K562 (cell line): Measurements from ENCODE around the gene FIBP. TPM values are rescaled to one million over a fixed set of nuclear protein-coding genes. Genes with fewer than 3 reads are reported as not detected.

Experiments used
- HMG20B ChIP-seq: fragments of 250-450 bp; sonication (Bioruptor Pico); IDR thresholded peaks from 2 replicates; pipeline ENCODE4 v1.5.0; 2021; ENCODE audit warnings: mild to moderate bottlenecking
- MAZ ChIP-seq, 2 experiments: fragments of 450-650 bp in 1 of 2; sonication (generic) in 1 of 2; formaldehyde crosslinking; IDR thresholded peaks in 1 of 2; conservative IDR thresholded peaks in 1 of 2; 2 replicates each; pipeline versions ENCODE4 v1.4.0 to v1.5.0; 2020; ENCODE audit warnings: mild to moderate bottlenecking in 1 of 2, missing genetic modification reagents in 1 of 2
- MYBL2 ChIP-seq, 2 experiments: fragments of 450-650 bp in 1 of 2; sonication (generic) in 1 of 2; formaldehyde crosslinking in 1 of 2; IDR thresholded peaks; 2 replicates each; pipeline versions ENCODE4 v1.6.1 to v1.8.1; 2017 to 2022; ENCODE audit warnings: borderline replicate concordance in 1 of 2, inconsistent platforms in 1 of 2, low read depth in 1 of 2, mild to moderate bottlenecking in 1 of 2, missing genetic modification reagents in 1 of 2, moderate library complexity in 1 of 2
- PHF20 ChIP-seq: fragments of 450-650 bp; IDR thresholded peaks from 2 replicates; pipeline ENCODE4 v1.6.1; 2018; ENCODE audit not compliant: partially characterized antibody
- RNF2 ChIP-seq: sonication (generic); IDR thresholded peaks from 2 replicates; pipeline ENCODE4 v1.6.1; 2016
- RUNX1 ChIP-seq: sonication (generic); IDR thresholded peaks from 2 replicates; pipeline ENCODE4 v1.6.1; 2016; ENCODE audit warnings: antibody characterized with exemption, low read depth
- SP1 ChIP-seq: sonication (generic); formaldehyde crosslinking; IDR thresholded peaks from 2 replicates; pipeline ENCODE4 v1.8.1; 2022; ENCODE audit warnings: mild to moderate bottlenecking, missing genetic modification reagents
- SRF ChIP-seq, 2 experiments: fragments of 250-450, 450-650 bp in 1 of 2; sonication (Bioruptor Pico) in 1 of 2; sonication (generic) in 1 of 2; formaldehyde crosslinking; IDR thresholded peaks; 2 replicates each; pipeline versions ENCODE4 v1.5.0 to v1.5.1; 2020 to 2022; ENCODE audit warnings: mild to moderate bottlenecking in 1 of 2, missing genetic modification reagents in 1 of 2
- XRCC4 ChIP-seq: IDR thresholded peaks from one replicate; pipeline ENCODE4 v1.6.1; 2011; ENCODE audit not compliant: insufficient read depth, insufficient read length; ENCODE audit errors: extremely low read depth
- ZFP1 ChIP-seq: fragments of 450-650 bp; formaldehyde crosslinking; IDR thresholded peaks from 2 replicates; pipeline ENCODE4 v1.4.0; 2020; ENCODE audit warnings: mild to moderate bottlenecking, mixed read lengths
- ZNF134 ChIP-seq: fragments of 250-450 bp; sonication (Bioruptor Pico); conservative IDR thresholded peaks from 2 replicates; pipeline ENCODE4 v1.4.0; 2020
- ZNF143 ChIP-seq: sonication (generic); formaldehyde crosslinking; IDR thresholded peaks from 2 replicates; pipeline ENCODE4 v1.9.0; 2022; ENCODE audit warnings: mild to moderate bottlenecking, missing genetic modification reagents
- ZNF561 ChIP-seq: fragments of 450-650 bp; formaldehyde crosslinking; conservative IDR thresholded peaks from 2 replicates; pipeline ENCODE4 v1.4.0; 2020; ENCODE audit warnings: mild to moderate bottlenecking, moderate library complexity
- polyA plus RNA-seq, 8 experiments: library from polyadenylated mRNA; depleted of rRNA in 4 of 8; stranded (reverse) in 5 of 8; unstranded in 3 of 8; fragments of >200 nt; fragmentation: Nextera tagmentation in 2 of 8; fragmentation: Illumina TruSeq in 1 of 8; extraction: Ambion mirVana in 2 of 8; extraction: Trizol in 1 of 8; gene quantifications; 2 replicates each; pipeline versions ENCODE4 v1.2.1 to v1.2.3, GENCODE V29; 2011 to 2014; ENCODE audit warnings: inconsistent platforms in 1 of 8, missing spikeins in 1 of 8
- total RNA-seq, 7 experiments: library from RNA; depleted of rRNA in 6 of 7; stranded (reverse); fragments of >200 nt in 6 of 7; fragmentation: Illumina TruSeq in 2 of 7; extraction: Trizol in 2 of 7; gene quantifications; 2 replicates each; pipeline versions ENCODE4 v1.2.1 to v1.2.3, GENCODE V29; 2011 to 2021; ENCODE audit warnings: low replicate concordance in 1 of 7
- TF ChIP-seq, protein P1 (sequence below): sonication (generic); formaldehyde crosslinking; IDR thresholded peaks from 2 replicates; pipeline ENCODE4 v1.8.0; 2022; ENCODE audit warnings: mild to moderate bottlenecking, missing genetic modification reagents
- TF ChIP-seq, protein P2 (sequence below): fragments of 450-650 bp; IDR thresholded peaks from 2 replicates; pipeline ENCODE4 v1.6.1; 2016; ENCODE audit warnings: low read depth, mild to moderate bottlenecking, moderate library complexity
- TF ChIP-seq, protein P3 (sequence below): fragments of 250-450 bp; sonication (Bioruptor Pico); IDR thresholded peaks from 2 replicates; pipeline ENCODE4 v1.4.0; 2020; ENCODE audit warnings: mild to moderate bottlenecking, moderate library complexity
- TF ChIP-seq, protein P4 (sequence below): fragments of 450-650 bp; formaldehyde crosslinking; IDR thresholded peaks from 2 replicates; pipeline ENCODE4 v1.4.0; 2020; ENCODE audit warnings: mild to moderate bottlenecking, moderate library complexity

The FIBP gene
- total and polyA plus RNA-seq, 9 of the 15 experiments (the other 6 are each of a cell fraction or from before 2014, with no cell fraction given) = 41.2 to 79.2 (median 48.6) TPM

DNA sequence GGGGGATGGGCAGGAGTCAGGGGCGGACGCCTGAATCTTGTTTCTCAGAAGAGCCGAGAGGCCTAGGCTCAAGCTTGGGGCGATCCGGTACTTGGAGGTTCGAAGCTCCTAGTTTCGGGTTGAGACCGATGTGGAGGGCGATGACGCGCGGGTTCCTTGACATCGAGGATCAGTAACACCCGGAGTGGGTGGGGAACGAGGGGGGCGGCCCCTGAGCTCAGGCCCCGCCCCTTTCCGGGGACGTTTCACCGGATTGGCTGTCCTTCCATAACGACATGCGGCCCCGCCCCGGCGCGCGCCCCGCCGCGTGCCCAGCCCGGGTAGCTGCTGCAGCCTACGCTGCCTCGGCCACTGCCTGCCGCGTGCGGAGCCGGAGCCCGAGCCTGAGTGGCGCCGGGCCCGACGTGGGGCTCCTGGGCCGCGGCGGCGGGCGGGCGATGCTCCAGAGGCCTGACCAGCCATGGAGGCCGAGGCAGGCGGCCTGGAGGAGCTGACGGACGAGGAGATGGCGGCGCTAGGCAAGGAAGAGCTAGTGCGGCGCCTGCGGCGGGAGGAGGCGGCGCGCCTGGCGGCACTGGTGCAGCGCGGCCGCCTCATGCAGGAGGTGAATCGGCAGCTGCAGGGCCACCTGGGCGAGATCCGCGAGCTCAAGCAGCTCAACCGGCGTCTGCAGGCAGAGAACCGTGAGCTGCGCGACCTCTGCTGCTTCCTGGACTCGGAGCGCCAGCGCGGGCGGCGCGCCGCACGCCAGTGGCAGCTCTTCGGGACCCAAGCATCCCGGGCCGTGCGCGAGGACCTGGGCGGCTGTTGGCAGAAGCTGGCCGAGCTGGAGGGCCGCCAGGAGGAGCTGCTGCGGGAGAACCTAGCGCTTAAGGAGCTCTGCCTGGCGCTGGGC, 2.3 kb upstream of the FIBP start, which contains the start of gene CCDC85B (continued):
- peak; percentile 54; the same call in 1 of the 2 replicates for TF ChIP-seq ZNF143
- TF ChIP-seq, protein P1, sequence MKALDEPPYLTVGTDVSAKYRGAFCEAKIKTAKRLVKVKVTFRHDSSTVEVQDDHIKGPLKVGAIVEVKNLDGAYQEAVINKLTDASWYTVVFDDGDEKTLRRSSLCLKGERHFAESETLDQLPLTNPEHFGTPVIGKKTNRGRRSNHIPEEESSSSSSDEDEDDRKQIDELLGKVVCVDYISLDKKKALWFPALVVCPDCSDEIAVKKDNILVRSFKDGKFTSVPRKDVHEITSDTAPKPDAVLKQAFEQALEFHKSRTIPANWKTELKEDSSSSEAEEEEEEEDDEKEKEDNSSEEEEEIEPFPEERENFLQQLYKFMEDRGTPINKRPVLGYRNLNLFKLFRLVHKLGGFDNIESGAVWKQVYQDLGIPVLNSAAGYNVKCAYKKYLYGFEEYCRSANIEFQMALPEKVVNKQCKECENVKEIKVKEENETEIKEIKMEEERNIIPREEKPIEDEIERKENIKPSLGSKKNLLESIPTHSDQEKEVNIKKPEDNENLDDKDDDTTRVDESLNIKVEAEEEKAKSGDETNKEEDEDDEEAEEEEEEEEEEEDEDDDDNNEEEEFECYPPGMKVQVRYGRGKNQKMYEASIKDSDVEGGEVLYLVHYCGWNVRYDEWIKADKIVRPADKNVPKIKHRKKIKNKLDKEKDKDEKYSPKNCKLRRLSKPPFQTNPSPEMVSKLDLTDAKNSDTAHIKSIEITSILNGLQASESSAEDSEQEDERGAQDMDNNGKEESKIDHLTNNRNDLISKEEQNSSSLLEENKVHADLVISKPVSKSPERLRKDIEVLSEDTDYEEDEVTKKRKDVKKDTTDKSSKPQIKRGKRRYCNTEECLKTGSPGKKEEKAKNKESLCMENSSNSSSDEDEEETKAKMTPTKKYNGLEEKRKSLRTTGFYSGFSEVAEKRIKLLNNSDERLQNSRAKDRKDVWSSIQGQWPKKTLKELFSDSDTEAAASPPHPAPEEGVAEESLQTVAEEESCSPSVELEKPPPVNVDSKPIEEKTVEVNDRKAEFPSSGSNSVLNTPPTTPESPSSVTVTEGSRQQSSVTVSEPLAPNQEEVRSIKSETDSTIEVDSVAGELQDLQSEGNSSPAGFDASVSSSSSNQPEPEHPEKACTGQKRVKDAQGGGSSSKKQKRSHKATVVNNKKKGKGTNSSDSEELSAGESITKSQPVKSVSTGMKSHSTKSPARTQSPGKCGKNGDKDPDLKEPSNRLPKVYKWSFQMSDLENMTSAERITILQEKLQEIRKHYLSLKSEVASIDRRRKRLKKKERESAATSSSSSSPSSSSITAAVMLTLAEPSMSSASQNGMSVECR (CRISPR knock-in tag) = peak; percentile 44; the same call in 1 of the 2 replicates
- no peak for TF ChIP-seq ZNF561 (CRISPR knock-in tag)
- TF ChIP-seq RNF2 = no peak; the same call in 1 of the 2 replicates
- TF ChIP-seq RUNX1 = no peak
- TF ChIP-seq, protein P2, sequence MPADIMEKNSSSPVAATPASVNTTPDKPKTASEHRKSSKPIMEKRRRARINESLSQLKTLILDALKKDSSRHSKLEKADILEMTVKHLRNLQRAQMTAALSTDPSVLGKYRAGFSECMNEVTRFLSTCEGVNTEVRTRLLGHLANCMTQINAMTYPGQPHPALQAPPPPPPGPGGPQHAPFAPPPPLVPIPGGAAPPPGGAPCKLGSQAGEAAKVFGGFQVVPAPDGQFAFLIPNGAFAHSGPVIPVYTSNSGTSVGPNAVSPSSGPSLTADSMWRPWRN = peak; percentile 95
- no peak for TF ChIP-seq XRCC4
- no peak for TF ChIP-seq MYBL2 (IDR thresholded peaks at IDR 0.05; ENCODE audit: low read depth)
- TF ChIP-seq MYBL2 (CRISPR knock-in tag; IDR thresholded peaks at IDR 0.05; ENCODE audit: borderline replicate concordance) = no peak
- peak in 1 of 2 experiments; percentile 44; a peak in 2 of 4 replicates for TF ChIP-seq SRF (CRISPR knock-in tag; IDR thresholded peaks at IDR 0.05)
- TF ChIP-seq, protein P3, sequence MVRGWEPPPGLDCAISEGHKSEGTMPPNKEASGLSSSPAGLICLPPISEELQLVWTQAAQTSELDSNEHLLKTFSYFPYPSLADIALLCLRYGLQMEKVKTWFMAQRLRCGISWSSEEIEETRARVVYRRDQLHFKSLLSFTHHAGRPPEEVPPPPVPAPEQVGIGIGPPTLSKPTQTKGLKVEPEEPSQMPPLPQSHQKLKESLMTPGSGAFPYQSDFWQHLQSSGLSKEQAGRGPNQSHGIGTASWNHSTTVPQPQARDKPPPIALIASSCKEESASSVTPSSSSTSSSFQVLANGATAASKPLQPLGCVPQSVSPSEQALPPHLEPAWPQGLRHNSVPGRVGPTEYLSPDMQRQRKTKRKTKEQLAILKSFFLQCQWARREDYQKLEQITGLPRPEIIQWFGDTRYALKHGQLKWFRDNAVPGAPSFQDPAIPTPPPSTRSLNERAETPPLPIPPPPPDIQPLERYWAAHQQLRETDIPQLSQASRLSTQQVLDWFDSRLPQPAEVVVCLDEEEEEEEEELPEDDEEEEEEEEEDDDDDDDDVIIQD (CRISPR knock-in tag) = peak; percentile 40; the same call in 1 of the 2 replicates
- TF ChIP-seq MAZ (CRISPR knock-in tag; conservative IDR thresholded peaks at IDR 0.05 in 1 of 2, IDR thresholded peaks at IDR 0.05 in 1 of 2) = peak; percentile 54 to 85
- TF ChIP-seq ZNF134 (CRISPR knock-in tag) = no peak
- TF ChIP-seq HMG20B = no peak
- TF ChIP-seq, protein P4, sequence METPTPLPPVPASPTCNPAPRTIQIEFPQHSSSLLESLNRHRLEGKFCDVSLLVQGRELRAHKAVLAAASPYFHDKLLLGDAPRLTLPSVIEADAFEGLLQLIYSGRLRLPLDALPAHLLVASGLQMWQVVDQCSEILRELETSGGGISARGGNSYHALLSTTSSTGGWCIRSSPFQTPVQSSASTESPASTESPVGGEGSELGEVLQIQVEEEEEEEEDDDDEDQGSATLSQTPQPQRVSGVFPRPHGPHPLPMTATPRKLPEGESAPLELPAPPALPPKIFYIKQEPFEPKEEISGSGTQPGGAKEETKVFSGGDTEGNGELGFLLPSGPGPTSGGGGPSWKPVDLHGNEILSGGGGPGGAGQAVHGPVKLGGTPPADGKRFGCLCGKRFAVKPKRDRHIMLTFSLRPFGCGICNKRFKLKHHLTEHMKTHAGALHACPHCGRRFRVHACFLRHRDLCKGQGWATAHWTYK (CRISPR knock-in tag) = peak; percentile 77; the same call in 1 of the 2 replicates
- TF ChIP-seq PHF20 = no peak
- peak; percentile 87 for TF ChIP-seq SP1 (CRISPR knock-in tag)
- TF ChIP-seq ZFP1 = no peak
